ENCODE results near the gene TMEM59.
"Not testable (repeated sequence)": the region's sequence is repeated elsewhere in the genome, so short reads cannot be mapped to it uniquely, and the experiment has no call there.

TMEM59 gene

GRCh38 chr1:54052431-54052933 lies 522 bp downstream of the TMEM59 start:
- ATAC-seq, result peak; percentile 6 to 13

GRCh38 chr1:54051933-54052430 lies 1.0 kb downstream of the TMEM59 start:
- ATAC-seq, result no peak

- ATAC-seq, result not testable (repeated sequence)
Measured at GRCh38 chr1:54050435-54050834, 2.6 kb downstream of the TMEM59 start.

GRCh38 chr1:54047384-54048305 lies 5.4 kb downstream of the TMEM59 start:
- ATAC-seq, result no peak

- ATAC-seq, result no peak
Measured at GRCh38 chr1:54046671-54047383, 6.2 kb downstream of the TMEM59 start.

- no peak for ATAC-seq
Measured at GRCh38 chr1:54045496-54045895, 7.5 kb downstream of the TMEM59 start.

- no peak for ATAC-seq
Measured at GRCh38 chr1:54041806-54042205, 11.2 kb downstream of the TMEM59 start.

GRCh38 chr1:54037476-54037875 lies 15.5 kb downstream of the TMEM59 start:
- ATAC-seq, result no peak

- no peak for ATAC-seq
Measured at GRCh38 chr1:54028306-54029251, 24.4 kb downstream of the TMEM59 start.

- no peak for ATAC-seq
Measured at GRCh38 chr1:54027848-54028247, 25.2 kb downstream of the TMEM59 start.

GRCh38 chr1:54024811-54025210 lies 28.2 kb downstream of the TMEM59 start:
- ATAC-seq, result not testable (repeated sequence)

GRCh38 chr1:54024358-54024757 lies 28.6 kb downstream of the TMEM59 start:
- no peak for ATAC-seq

- not testable (repeated sequence) for ATAC-seq
Measured at GRCh38 chr1:54019562-54020176, 33.3 kb downstream of the TMEM59 start.

GRCh38 chr1:54018635-54019034 lies 34.4 kb downstream of the TMEM59 start:
- ATAC-seq, result no peak

- ATAC-seq, result no peak
Measured at GRCh38 chr1:54017979-54018378, 35.0 kb downstream of the TMEM59 start, which contains the start of gene LDLRAD1. Gene LDLRAD1, minus strand, starts transcription at chr1:54018186. Its CDS starts 74 bp downstream, at chr1:54018112.

- ATAC-seq, result no peak
Measured at GRCh38 chr1:54016343-54017282, 36.4 kb downstream of the TMEM59 start.

GRCh38 chr1:54014009-54014629 lies 38.9 kb downstream of the TMEM59 start:
- no peak for ATAC-seq

- no peak for ATAC-seq
Measured at GRCh38 chr1:54013393-54014008, 39.5 kb downstream of the TMEM59 start.

- ATAC-seq, result no peak
Measured at GRCh38 chr1:54012863-54013262, 40.1 kb downstream of the TMEM59 start.

- ATAC-seq, result no peak
Measured at GRCh38 chr1:54012008-54012325, 41.0 kb downstream of the TMEM59 start.
